Activated CD8-positive, alpha-beta T cell treated with anti-CD3 and anti-CD28 coated beads for 36 hours (primary cell): ENCODE data around the gene ARPC4. TPM values are rescaled to one million over a fixed set of nuclear protein-coding genes. Genes with fewer than 3 reads are reported as not detected.

Experiments used
- ATAC-seq: fragments of 200-7000 bp; cut with Tn5 transposase; one replicate; pipeline ENCODE4 v1.10.0; 2021; ENCODE audit warnings: mild to moderate bottlenecking, moderate library complexity
- CTCF ChIA-PET: fragments of 350-600 bp; sonication (Branson Sonifier 250); formaldehyde crosslinking; loops from one replicate; lab custom pipeline; 2021; ENCODE audit warnings: antibody characterized with exemption; lab: Charles Lee
- POLR2A ChIA-PET: fragments of 350-600 bp; sonication (Branson Sonifier 250); formaldehyde crosslinking; loops from one replicate; lab custom pipeline; 2021; ENCODE audit warnings: antibody characterized with exemption; lab: Charles Lee
- DNase-seq: peaks from one replicate; pipeline ENCODE4 v3.0.0-alpha.2; 2020
- H3K27ac Mint-ChIP-seq: one replicate; pipeline ENCODE4 v1.8.0; 2021; ENCODE audit warnings: mild to moderate bottlenecking, mixed read lengths
- H3K27me3 Mint-ChIP-seq: one replicate; pipeline ENCODE4 v1.8.0; 2021; ENCODE audit warnings: mixed read lengths
- H3K36me3 Mint-ChIP-seq: one replicate; pipeline ENCODE4 v1.8.0; 2021; ENCODE audit warnings: low read depth, mixed read lengths
- H3K4me1 Mint-ChIP-seq: one replicate; pipeline ENCODE4 v1.8.0; 2021; ENCODE audit warnings: low read depth, mixed read lengths
- H3K4me3 Mint-ChIP-seq: one replicate; pipeline ENCODE4 v1.8.0; 2021; ENCODE audit warnings: mild to moderate bottlenecking, moderate library complexity, mixed read lengths
- H3K9me3 Mint-ChIP-seq: one replicate; pipeline ENCODE4 v1.8.0; 2021; ENCODE audit warnings: mixed read lengths
- intact Hi-C: fragments of 100-400 bp; cut with micrococcal nuclease; formaldehyde crosslinking; loops from one replicate; pipeline ENCODE4 v1.10.0; 2022
- total RNA-seq, 2 experiments: library from RNA; stranded (reverse); gene quantifications; one replicate each; pipeline ENCODE4 v1.2.3, GENCODE V29; 2021
- TF ChIP-seq, protein P1 (sequence below): fragments of 200-600 bp; IDR thresholded peaks from one replicate; pipeline ENCODE4 v1.8.0; 2022; ENCODE audit warnings: antibody characterized with exemption, mild to moderate bottlenecking

Gene ARPC4
- total RNA-seq, 2 experiments from 2014 or later = 205 to 208 TPM

DNA sequence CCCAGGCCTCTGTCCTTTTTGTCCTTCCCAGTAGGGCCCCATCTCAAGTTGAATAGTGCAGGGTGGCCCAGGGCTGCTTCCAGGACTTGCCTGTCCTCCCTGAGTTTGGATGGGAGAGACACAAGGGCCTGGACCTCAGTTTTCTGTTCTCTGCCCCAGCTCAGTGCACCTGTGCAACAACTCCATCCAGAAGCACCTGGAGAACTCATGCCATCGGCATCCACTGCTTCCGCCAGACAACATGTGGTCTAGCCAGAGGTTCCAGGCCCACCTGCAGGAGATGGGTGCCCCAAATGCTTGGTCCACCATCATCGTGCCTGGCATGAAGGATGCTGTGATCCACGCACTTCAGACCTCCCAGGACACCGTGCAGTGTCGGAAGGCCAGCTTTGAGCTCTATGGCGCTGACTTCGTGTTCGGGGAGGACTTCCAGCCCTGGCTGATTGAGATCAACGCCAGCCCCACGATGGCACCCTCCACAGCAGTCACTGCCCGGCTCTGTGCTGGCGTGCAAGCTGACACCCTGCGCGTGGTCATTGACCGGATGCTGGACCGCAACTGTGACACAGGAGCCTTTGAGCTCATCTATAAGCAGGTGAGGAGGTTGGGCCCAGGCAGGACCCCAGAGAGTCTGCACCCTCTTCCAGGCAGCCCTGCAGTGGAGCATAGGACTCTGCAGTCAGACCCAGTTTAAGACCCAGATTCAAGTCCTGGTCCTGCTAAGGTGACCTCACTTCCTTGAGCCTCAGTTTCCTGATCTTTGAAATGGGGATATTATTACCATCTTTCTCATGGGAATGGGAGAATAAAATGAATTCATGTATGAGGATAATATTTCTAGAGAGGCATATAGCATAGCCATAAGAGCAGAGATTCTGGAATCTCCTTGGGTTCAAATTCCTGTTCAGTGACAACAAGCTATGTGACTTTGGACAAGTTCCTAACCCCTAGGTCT is 36.2 kb downstream of the ARPC4 start:
- ChIA-PET POLR2A (interaction anchor here (0.6 to 1.0 kb wide), 3 partner anchors 15 to 61 kb away, joined by 3 to 4 read pairs (median 3); partner anchors contain the start of gene JAGN1), CTCF (no interaction called here)
- Mint-ChIP-seq H3K27me3 (no peaks in the 10 kb centered on the region), H3K9me3 (no peaks in the 10 kb centered on the region), H3K36me3 (peaks cover 22% of the 10 kb centered on the region), H3K4me1 (peaks cover 7% of the 10 kb centered on the region), H3K27ac (no peak overlapping the region), H3K4me3 (no peak overlapping the region)
- TF ChIP-seq, protein P1, sequence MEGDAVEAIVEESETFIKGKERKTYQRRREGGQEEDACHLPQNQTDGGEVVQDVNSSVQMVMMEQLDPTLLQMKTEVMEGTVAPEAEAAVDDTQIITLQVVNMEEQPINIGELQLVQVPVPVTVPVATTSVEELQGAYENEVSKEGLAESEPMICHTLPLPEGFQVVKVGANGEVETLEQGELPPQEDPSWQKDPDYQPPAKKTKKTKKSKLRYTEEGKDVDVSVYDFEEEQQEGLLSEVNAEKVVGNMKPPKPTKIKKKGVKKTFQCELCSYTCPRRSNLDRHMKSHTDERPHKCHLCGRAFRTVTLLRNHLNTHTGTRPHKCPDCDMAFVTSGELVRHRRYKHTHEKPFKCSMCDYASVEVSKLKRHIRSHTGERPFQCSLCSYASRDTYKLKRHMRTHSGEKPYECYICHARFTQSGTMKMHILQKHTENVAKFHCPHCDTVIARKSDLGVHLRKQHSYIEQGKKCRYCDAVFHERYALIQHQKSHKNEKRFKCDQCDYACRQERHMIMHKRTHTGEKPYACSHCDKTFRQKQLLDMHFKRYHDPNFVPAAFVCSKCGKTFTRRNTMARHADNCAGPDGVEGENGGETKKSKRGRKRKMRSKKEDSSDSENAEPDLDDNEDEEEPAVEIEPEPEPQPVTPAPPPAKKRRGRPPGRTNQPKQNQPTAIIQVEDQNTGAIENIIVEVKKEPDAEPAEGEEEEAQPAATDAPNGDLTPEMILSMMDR = no peak
- no peak for ATAC-seq
- DNase-seq = no peak
- intact Hi-C loops = no loop called here

DNA sequence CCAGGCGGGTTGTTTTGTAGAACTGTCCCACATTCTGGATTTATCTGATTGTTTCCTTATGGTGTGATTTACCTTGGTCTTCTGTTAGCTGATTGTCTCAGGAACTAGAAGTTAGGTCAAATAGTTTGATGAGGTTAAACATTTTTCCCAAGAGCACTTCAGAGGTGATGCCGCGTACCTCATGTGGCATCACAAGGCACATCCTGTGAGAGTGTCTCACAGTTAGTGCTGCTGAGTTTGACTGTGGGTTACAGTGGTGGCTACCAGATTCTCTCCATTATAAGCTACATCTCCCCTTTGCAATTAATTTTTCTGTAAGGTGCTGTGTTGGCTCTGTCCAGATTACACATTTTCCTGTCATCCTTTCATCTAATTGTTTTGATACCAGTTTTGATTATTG is 38.4 kb downstream of the ARPC4 start:
- Mint-ChIP-seq H3K27ac (peak overlapping the region; percentile 46), H3K4me3 (no peak overlapping the region), H3K4me1 (peaks cover 7% of the 10 kb centered on the region), H3K9me3 (no peaks in the 10 kb centered on the region), H3K27me3 (no peaks in the 10 kb centered on the region), H3K36me3 (peaks cover 35% of the 10 kb centered on the region)
- CTCF ChIA-PET = interaction anchor here (0.6 to 1.5 kb wide), 5 partner anchors 11 to 152 kb away, joined by 3 to 4 read pairs (median 3); no protein-coding TSS in a partner anchor
- no peak for DNase-seq
- POLR2A ChIA-PET = interaction anchor here (2.9 kb wide), 1 partner anchor 12 kb away, joined by 9 read pairs; no protein-coding TSS in a partner anchor
- TF ChIP-seq, protein P1 = no peak
- intact Hi-C loops = no loop called here
- ATAC-seq = no peak

DNA sequence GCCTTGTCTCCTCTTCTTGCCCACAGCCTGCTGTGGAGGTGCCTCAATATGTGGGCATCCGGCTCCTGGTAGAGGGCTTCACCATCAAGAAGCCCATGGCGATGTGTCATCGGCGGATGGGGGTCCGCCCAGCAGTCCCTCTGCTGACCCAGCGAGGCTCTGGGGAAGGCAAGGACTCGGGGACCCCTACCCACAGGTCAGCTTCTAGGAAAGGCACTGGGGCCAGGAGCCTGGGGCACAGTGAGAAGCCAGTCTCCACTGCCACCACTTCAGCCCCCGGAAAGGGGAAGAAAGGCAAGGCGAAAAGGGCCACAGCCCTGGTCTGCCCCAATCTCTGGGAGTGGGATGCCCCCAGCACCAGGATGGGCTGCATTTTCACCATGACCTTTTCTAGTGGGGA is 40.2 kb downstream of the ARPC4 start:
- Mint-ChIP-seq H3K4me1 (peaks cover 7% of the 10 kb centered on the region), H3K27ac (no peak overlapping the region), H3K4me3 (no peak overlapping the region), H3K27me3 (no peaks in the 10 kb centered on the region), H3K9me3 (no peaks in the 10 kb centered on the region), H3K36me3 (peaks cover 31% of the 10 kb centered on the region)
- ChIA-PET POLR2A (no interaction called here), CTCF (interaction anchor here (1.3 kb wide), 2 partner anchors 11 to 100 kb away, joined by 3 to 4 read pairs; no protein-coding TSS in a partner anchor)
- DNase-seq (no peak), ATAC-seq (no peak)
- intact Hi-C loops = no loop called here
- TF ChIP-seq, protein P1 = no peak

DNA sequence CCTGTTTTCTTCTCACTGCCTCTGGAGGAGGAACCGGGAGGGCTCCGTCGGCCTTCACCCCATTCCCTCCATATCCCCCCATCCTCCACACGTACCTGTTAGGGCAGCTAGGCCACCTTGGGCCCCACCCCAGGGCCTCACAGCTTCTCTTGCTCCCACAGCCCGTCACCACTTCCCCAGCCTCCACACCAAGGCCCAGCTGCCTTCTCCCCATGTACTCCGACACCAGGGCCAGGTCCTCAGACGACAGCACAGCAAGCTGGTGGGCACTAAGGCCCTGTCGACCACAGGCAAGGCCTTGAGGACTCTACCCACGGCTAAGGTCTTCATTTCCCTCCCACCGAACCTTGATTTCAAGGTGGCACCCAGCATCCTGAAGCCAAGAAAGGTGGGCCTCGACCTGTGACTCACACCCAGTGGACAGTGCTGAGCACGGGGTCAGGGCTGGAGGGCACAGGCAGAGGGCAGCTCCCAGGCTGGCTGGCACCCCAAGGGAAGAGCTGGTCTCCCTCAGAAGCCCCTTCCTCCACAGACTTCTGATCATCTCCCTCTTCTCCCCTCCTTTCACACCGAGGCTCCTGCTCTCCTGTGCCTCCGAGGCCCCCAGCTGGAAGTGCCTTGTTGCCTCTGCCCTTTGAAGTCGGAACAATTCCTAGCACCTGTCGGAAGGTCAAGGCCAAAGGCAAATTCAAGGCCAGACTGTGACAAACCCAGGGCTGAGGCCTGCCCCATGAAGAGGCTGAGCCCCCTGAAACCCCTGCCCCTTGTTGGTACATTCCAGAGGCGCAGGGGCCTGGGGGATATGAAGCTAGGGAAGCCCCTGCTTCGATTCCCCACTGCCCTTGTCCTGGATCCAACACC is 41.9 kb downstream of the ARPC4 start:
- CTCF ChIA-PET = no interaction called here
- Mint-ChIP-seq H3K9me3 (no peaks in the 10 kb centered on the region), H3K4me1 (peaks cover 7% of the 10 kb centered on the region), H3K36me3 (peaks cover 30% of the 10 kb centered on the region), H3K27me3 (no peaks in the 10 kb centered on the region), H3K27ac (no peak overlapping the region), H3K4me3 (no peak overlapping the region)
- POLR2A ChIA-PET = interaction anchor here (1.0 kb wide), 1 partner anchor 21 kb away, joined by 4 read pairs; no protein-coding TSS in a partner anchor
- intact Hi-C loops = no loop called here
- ATAC-seq (no peak), DNase-seq (no peak)
- TF ChIP-seq, protein P1 = no peak
